Gastroesophageal sphincter (tissue), 4 donors: ENCODE results near the gene FBP1. TPM values are rescaled to one million over a fixed set of nuclear protein-coding genes. Genes with fewer than 3 reads are reported as not detected.

Experiments
- ATAC-seq: fragments of 150-250 bp; one replicate; pipeline ENCODE4 v1.9.1; 2016; ENCODE audit warnings: mild to moderate bottlenecking, moderate library complexity
- H3K27ac ChIP-seq, 4 donors: fragments of 200-600 bp; sonication (generic) in 3 of 4; 1 replicate in 3 of 4; 2 replicates in 1 of 4; pipeline ENCODE4 v1.5.1; 2016 to 2019
- H3K27me3 ChIP-seq: fragments of 200-600 bp; sonication (generic); one replicate; pipeline ENCODE4 v1.5.1; 2019
- H3K36me3 ChIP-seq, 2 donors: fragments of 200-600 bp; sonication (generic); one replicate each; pipeline ENCODE4 v1.5.1; 2019; ENCODE audit warnings: control low read depth in 1 of 2
- H3K4me1 ChIP-seq, 3 donors: fragments of 200-600 bp; sonication (generic); 1 replicate in 2 of 3; 2 replicates in 1 of 3; pipeline ENCODE4 v1.5.1; 2016 to 2019; ENCODE audit warnings: control low read depth in 2 of 3
- H3K4me3 ChIP-seq, 2 donors: fragments of 200-600 bp; sonication (generic); one replicate each; pipeline ENCODE4 v1.5.1; 2019; ENCODE audit warnings: mild to moderate bottlenecking in 1 of 2, moderate library complexity in 1 of 2
- H3K9me3 ChIP-seq, 3 donors: fragments of 200-600 bp; sonication (generic); one replicate each; pipeline ENCODE4 v1.5.1; 2017 to 2019; ENCODE audit warnings: control low read depth in 2 of 3
- EP300 ChIP-seq: sonication (generic); formaldehyde crosslinking; IDR thresholded peaks from one replicate; pipeline ENCODE4 v1.6.1; 2017; ENCODE audit warnings: antibody characterized with exemption, mild to moderate bottlenecking
- POLR2A ChIP-seq, 2 donors: fragments of 450-650 bp; IDR thresholded peaks; one replicate each; pipeline ENCODE4 v1.6.1; 2017; ENCODE audit warnings: antibody characterized with exemption in 2 of 2, mild to moderate bottlenecking in 2 of 2, moderate library complexity in 1 of 2
- POLR2AphosphoS5 ChIP-seq: sonication (generic); formaldehyde crosslinking; IDR thresholded peaks from one replicate; pipeline ENCODE4 v1.6.1; 2017; ENCODE audit warnings: antibody characterized with exemption
- WGBS, 2 donors: methylation state at CpG; one replicate each; pipeline ENCODE4 v1.1.5; 2018; ENCODE audit warnings: low coverage in 1 of 2; 5-methylcytosine and 5-hydroxymethylcytosine counted together
- total RNA-seq, 4 donors: library from RNA; depleted of rRNA; stranded (reverse); fragments of >200 nt; gene quantifications; one replicate each; pipeline ENCODE4 v1.1.0, GENCODE V29; 2016
- TF ChIP-seq, protein P1 (sequence below), 4 experiments: fragments of 200-600 bp in 2 of 4; fragments of 450-650 bp in 2 of 4; sonication (generic) in 1 of 4; IDR thresholded peaks; one replicate each; pipeline ENCODE4 v1.5.1; 2017 to 2019; ENCODE audit warnings: antibody characterized with exemption in 4 of 4, mild to moderate bottlenecking in 2 of 4, moderate library complexity in 2 of 4

Gene FBP1
- 1 to 10 TPM in 2 of 4 donors, under 1 TPM in 1, not detected in 1; 0.72 to 6.3 (median 2.3) TPM for total RNA-seq

GRCh38 chr9:94639061-94639998 lies at the start of gene FBP1:
Gene FBP1, minus strand, starts transcription at chr9:94639518. Its CDS starts 208 bp downstream, at chr9:94639310.
- peak within 1 kb of the TSS in 3 of 4 donors; percentile 19 to 59 (median 26) for H3K27ac ChIP-seq
- 10 to 30% methylated on average over 2 of the region's 79 CpGs for WGBS, 2 donors
- peaks cover 0 to 17% (median 3%) of the 10 kb centered on the region in 3 donors for H3K4me1 ChIP-seq
- peak; percentile 65 for ATAC-seq
- TF ChIP-seq, protein P1, sequence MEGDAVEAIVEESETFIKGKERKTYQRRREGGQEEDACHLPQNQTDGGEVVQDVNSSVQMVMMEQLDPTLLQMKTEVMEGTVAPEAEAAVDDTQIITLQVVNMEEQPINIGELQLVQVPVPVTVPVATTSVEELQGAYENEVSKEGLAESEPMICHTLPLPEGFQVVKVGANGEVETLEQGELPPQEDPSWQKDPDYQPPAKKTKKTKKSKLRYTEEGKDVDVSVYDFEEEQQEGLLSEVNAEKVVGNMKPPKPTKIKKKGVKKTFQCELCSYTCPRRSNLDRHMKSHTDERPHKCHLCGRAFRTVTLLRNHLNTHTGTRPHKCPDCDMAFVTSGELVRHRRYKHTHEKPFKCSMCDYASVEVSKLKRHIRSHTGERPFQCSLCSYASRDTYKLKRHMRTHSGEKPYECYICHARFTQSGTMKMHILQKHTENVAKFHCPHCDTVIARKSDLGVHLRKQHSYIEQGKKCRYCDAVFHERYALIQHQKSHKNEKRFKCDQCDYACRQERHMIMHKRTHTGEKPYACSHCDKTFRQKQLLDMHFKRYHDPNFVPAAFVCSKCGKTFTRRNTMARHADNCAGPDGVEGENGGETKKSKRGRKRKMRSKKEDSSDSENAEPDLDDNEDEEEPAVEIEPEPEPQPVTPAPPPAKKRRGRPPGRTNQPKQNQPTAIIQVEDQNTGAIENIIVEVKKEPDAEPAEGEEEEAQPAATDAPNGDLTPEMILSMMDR (IDR thresholded peaks at IDR 0.05), result no peak
- TF ChIP-seq POLR2A (IDR thresholded peaks at IDR 0.05) (no peak), EP300 (no peak), POLR2AphosphoS5 (no peak)
- peak within 1 kb of the TSS; percentile 36 to 65 for H3K4me3 ChIP-seq
- H3K36me3 ChIP-seq, result no peaks in the 10 kb centered on the region
- no peaks in the 10 kb centered on the region for H3K9me3 ChIP-seq
- peaks cover 22% of the 10 kb centered on the region for H3K27me3 ChIP-seq

GRCh38 chr9:94687451-94687850 lies 48.1 kb upstream of the FBP1 start:
- no peak for TF ChIP-seq EP300
- TF ChIP-seq, protein P1 (IDR thresholded peaks at IDR 0.05), result no peak
- no peak for TF ChIP-seq POLR2A (IDR thresholded peaks at IDR 0.05)
- TF ChIP-seq POLR2AphosphoS5, result no peak
- WGBS, 2 donors, result 57 to 65% methylated on average over 2 of the region's 2 CpGs
- H3K4me1 ChIP-seq, result no peaks in the 10 kb centered on the region
- no peak overlapping the region for H3K27ac ChIP-seq
- H3K9me3 ChIP-seq, result no peaks in the 10 kb centered on the region
- no peaks in the 10 kb centered on the region for H3K27me3 ChIP-seq
- H3K4me3 ChIP-seq, result no peak overlapping the region
- ATAC-seq, result no peak
- H3K36me3 ChIP-seq, result no peaks in the 10 kb centered on the region

- Histone ChIP-seq H3K36me3 (no peaks in the 10 kb centered on the region), H3K27me3 (no peaks in the 10 kb centered on the region), H3K9me3 (no peaks in the 10 kb centered on the region), H3K4me3 (no peak overlapping the region), H3K27ac (no peak overlapping the region), H3K4me1 (peaks cover 0 to 7% (median 0%) of the 10 kb centered on the region in 3 donors)
- no peak for ATAC-seq
- TF ChIP-seq EP300 (no peak), POLR2A (IDR thresholded peaks at IDR 0.05) (no peak), POLR2AphosphoS5 (no peak)
- TF ChIP-seq, protein P1 (IDR thresholded peaks at IDR 0.05), result no peak
- 91 to 93% methylated on average over 2 of the region's 2 CpGs for WGBS, 2 donors
Observed at GRCh38 chr9:94685359-94685758, 46.0 kb upstream of the FBP1 start.

GRCh38 chr9:94681508-94681907 lies 42.2 kb upstream of the FBP1 start:
- peak; percentile 96 for ATAC-seq
- TF ChIP-seq POLR2A (IDR thresholded peaks at IDR 0.05) (no peak), EP300 (no peak)
- TF ChIP-seq, protein P1 (IDR thresholded peaks at IDR 0.05), result peak; percentile 35 to 82 (median 78)
- WGBS, 2 donors, result 10% methylated on average over 2 to 3 of the region's 7 CpGs
- Histone ChIP-seq H3K36me3 (no peaks in the 10 kb centered on the region), H3K4me3 (no peak overlapping the region), H3K9me3 (no peaks in the 10 kb centered on the region), H3K27me3 (no peaks in the 10 kb centered on the region), H3K4me1 (peaks cover 0 to 7% (median 0%) of the 10 kb centered on the region in 3 donors), H3K27ac (peak overlapping the region in 1 of 4 donors; percentile 33)
